GM18499 (cell line): Measurements from ENCODE around the gene LRRC8D.
"Not testable (repeated sequence)": the region's sequence is repeated elsewhere in the genome, so short reads cannot be mapped to it uniquely, and the experiment has no call there.

Experiments
- ATAC-seq: cut with Tn5 transposase; IDR thresholded peaks from one replicate; pipeline ENCODE4 v1.9.1; 2021; ENCODE audit warnings: moderate number of reproducible peaks; ENCODE audit not compliant: insufficient read depth, unreplicated experiment

The LRRC8D gene

DNA sequence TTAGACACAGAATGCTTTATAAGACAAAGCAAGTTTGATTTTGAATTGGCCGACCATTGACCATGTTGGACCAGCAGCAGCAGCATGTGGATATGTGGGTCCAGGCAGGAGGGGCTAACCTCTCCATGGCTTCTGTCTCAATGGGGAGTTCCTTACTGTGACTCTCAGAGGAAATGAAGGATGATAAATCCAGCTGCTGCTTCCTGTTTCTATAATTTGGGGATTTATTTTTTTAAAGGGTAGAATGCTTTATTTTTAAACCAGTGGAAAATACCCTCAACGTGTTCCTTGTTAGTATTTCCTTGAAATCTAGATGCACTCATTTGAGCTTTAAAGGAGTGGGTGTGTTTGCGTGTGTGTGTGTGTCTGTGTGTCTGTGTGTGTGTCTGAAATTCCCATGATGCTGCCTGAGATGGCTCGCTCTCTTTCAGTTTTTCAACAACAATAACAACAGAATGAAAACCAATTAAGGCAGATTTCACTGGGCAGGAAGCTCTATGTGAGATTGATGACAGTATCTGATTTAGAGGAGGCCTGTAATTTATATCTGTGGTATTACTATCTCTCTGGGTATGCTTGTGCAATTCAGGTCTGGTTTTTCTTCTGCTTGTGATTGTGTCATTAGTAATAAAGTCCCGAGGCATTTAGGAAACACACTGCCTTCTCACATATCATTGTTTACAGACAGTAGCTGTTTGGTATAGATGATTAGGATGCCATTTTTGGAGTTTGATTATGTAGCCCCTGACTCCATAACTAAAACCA, 88.0 kb downstream of the LRRC8D start:
- ATAC-seq = no peak

DNA sequence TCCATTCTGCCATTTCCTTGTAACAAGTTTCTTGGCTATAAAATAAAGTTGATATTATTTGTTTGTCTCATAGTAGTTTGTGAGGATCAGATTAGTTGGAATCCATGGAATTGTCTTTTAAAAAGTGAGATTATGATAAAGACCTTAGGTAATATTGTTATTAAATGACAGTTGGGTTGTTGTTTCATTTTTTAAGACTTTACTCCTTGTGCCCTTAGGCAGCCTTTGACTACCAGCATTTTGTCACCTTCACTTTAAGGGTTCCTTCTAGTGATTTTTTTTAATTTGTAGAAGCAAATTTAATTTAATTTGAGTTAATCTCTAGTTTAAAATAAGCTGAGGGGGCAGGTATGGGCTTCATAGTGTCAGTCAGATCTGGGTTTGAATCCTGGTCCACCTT, 89.4 kb downstream of the LRRC8D start:
- no peak for ATAC-seq

DNA sequence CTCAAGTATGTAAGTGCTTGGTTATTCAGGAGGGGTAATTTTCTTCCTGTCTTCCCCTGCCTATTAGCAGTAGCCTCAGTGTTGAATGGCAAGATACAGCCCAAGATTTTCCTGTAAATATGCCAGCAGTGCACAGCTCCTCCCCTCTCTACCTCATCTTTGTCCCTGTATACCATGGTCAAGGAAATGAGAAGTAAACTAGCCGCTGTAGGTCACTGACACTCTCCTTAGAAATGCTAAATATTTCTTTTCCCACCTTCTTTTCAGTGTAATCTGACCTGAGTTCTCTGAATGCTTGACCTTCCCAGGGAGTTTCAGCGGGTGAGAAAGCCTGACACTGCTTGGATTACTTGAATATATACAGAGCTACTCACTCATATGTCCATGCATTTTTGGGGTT, 89.9 kb downstream of the LRRC8D start:
- ATAC-seq = no peak

DNA sequence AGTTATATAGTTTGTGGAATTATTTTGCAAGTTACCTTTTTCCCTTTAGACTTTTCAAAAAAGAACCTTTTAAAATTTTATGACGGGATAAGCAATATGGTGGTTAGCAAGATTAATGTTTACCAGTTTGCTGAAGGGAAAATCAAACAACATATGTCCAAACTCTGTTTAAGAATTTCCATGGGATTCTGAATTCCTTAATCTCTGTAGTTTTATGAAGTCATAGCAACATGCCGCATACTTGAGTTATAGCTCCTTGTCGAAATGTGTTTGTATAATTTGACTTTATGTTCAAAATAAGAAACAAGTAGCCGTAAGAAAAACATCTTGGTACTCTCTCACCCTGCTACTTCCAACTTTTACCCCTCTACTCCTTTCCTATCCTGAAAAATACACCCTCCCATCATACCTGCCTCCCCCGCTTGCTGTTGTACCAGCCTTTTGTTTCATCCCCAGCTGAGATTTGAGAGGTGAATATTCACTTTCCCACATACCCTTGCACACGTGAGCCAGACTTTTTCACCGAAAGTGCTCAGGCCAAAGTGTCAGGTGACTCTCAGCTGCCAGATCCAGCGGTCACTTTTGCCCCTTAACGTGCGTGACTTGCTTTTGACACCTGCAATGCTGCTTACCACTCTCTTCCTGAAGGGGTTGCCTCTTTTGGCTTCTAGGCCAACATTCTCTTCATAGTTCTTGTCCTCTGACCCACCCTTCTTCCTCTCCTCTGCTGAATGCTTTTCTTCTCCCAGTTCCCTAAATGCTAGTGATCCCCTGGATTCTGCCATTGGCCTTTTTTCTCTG, 90.6 kb downstream of the LRRC8D start:
- no peak for ATAC-seq

DNA sequence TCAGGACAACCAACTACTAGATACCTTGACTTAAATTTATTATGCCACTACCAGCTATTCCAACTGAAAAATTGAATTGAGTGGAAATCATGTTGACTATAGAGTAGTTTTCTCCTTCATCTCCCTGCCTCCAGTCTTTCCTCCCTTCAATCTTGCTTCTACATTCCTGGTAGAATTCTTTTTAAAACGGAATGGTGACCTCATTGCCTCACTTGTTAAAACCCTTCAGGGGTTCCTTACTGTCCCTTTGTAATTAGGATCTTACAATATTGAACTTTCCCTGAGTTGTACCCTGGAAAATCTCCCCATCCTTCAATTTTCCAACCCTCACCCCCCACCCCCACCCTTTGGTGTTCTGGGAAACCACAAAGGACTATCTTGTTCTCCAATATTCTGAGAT, 91.2 kb downstream of the LRRC8D start:
- no peak for ATAC-seq

DNA sequence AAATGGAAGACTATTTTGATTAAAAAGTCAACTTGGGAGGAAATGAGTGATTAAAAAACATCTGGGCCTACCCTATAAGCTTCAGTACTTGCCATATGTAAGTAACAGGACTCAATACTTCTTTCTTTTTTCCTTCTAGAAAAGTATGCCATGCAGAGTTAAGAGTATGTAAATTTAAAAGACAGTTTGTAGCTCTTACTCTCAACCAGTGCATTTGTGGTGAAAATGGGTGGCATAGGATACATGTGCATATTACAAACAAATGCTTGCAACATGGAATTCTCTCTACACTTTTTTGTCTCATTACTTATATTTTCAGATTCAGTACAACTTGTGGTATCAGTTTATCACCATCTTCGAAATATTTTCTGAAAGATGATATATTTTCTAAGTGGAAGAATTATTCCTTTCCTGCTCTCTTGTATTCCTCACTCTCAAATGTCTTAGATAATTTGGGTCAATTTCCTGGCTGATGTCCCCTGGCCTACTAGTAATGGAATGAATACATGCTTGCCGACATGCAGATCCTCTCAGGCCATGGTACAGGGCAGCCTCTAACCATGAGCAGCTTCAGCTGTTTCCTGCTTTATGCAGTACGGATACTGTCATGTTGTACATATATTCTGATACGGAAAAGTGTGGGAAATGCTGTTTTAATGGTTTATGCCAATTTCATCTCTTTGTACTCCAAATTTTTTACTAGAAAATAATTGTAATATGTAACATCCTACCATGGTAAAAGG, 92.7 kb downstream of the LRRC8D start:
- ATAC-seq = no peak

DNA sequence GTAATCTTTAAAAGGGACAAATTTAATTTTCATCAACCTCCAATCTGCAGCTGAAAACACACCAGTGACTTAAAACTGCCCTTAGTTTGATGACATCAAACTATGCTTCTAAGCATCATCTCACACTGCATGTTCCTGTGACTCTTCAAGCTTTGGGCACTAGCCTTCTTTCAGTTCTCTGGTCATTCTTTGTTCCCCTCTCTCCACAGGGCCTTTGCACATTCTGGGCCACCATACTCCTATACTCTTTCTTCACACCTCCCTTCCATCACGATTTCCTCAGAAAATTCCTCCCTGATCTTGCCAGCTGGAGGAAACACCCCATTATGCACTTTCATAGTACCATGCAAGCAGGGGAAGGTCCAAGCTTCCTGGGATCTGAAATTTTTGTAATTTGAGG, 96.5 kb downstream of the LRRC8D start:
- no peak for ATAC-seq

DNA sequence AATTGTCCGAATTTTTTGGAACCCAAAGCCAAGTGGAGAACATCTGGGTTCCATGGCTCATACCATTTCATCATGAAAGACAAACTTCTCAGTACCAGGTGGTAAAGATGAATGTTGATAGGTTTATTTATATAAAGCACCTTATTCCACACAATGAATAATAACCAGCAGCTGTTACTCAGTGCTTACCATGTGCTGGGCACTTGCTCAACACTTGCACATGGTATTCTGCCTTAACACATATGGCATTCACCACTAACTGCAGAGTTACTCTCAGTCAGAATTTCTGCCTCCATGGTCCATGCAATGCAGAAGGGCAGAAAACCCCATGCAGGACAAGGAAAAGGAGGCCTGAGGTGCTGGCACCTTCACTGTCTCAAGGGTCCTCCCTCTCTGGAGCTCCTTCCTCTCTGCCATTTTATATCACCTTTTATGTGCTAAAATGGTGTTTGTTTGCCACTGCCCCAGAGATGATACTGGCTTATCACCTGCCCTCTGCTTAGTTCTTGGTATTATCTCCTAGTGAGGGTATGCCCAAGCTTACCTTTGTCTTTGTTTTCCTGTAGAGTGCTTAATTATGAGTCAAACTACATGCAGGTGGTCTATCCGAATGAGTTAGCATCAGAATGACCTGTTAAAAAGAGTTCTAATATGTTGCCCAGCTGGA, 97.4 kb downstream of the LRRC8D start:
- ATAC-seq = no peak

DNA sequence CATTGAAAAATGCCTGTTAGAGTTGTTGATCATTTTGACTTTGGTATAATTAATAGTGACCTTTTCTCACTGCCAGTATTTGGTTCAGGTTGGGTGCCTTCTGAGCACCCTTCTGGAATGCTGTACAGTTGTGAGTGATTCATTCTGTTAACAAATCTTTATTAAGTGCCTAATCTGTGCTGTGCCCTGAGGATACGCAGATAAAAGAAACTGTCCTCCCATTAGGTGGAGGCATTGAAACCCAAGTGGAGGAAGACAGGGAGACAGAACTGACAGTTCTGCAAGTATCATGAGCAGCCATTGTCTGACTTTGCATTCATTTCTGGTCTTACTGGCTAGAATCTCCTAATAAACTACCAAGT, 97.9 kb downstream of the LRRC8D start:
- ATAC-seq = no peak

DNA sequence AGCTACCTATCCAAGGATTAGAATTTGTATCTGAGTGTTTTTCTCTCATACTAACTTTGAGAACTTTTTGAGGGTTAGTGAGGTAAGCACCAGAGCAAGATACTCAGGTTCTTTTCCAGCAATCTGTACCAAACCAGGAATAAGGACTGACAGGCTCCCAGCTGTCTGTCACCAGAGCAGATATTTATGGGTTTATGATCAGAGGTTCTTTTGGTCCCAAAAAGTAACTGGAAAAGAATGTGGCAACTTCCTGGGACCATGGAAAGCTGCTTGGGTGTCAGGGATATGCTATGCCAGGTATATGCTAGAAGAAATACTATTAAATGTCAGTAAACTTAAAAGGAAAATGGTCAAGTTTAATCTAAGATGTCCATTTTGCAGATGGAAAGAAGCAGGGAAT, 98.3 kb downstream of the LRRC8D start:
- no peak for ATAC-seq

DNA sequence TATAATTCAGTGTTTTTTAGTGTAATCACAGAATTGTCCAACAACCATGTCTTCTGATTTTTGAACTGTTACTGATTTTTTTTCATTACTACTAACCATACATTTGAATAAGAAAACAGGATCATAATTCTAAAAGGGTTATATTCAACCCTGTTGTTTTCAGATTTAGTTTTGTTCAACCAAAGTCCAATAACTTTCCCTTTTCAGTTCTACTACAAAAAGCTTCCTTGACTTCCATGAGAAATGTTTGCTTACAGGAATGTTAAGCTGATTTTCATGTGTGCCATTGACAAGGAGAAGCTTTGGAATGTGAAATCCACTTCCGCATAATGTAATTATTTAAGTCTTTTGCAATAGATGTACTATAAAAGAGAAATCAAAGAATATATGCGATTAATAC, 102.1 kb downstream of the LRRC8D start:
- ATAC-seq = no peak

DNA sequence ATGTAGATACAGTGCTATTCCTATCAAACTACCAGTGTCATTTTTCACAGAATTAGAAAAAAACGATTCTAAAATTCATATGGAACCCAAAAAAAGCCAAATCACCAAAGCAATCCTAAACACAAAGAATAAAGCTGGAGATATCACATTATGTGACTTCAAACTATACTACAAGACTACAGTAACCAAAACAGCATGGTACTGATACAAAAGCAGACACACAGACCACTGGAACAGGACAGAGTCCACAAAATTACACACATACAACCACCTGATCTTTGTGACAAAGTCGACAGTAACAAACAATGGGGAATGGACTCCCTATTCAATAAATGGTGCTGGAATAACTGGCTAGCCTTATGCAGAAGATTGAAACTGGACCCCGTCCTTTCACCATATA, 102.7 kb downstream of the LRRC8D start:
- no peak for ATAC-seq

DNA sequence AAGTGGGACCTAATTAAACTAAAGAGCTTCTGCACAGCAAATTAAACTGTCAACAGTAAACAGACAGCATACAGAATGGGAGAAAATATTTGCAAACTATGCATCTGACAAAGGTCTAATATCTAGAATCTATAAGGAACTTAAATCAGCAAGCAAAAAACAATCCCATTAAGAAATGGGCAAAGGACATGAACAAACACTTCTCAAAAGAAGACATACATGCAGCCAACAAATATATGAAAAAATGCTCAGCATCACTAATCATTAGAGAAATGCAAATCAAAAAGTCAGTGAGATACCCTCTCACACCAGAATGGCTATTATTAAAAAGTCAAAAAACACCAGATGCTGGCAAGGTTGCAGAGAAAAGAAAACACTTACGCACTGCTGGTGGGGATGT, 103.2 kb downstream of the LRRC8D start:
- ATAC-seq = not testable (repeated sequence)

DNA sequence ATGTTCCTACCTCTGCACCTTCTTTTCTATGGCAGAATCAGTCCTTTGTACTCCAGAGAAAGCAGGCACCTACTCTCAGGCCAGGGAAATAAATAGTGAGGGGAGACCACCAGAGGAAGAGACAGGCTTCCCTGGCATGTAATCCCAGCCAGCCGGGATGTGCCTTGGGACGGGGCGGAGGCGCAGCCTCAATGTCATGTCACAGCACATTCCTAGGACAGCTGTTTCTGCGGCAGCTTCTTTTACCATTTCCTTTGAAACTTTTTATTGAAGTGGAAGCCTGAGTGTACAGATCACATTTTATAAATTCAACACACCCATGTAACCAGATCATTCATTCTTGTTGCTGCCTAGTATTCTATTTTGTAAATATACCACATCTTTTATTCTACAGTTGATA, 106.2 kb downstream of the LRRC8D start:
- ATAC-seq = no peak

DNA sequence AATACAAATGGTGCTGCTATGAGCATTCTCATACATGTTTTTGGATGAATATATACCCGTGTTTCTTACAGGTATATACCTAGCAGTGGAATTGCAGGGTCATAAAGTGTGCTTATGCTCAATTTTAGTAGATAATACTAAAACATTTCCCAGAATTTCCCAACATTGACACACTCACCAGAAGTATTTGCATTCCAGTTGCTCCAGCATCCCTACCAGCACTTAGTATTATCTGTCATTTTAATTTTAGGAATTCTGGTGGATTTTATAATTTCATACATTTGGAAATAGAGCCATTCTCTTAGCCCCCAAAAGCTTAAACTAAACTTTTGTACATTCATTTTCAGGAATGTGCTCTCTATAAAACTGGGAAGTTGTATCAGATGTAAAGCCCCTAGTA, 106.6 kb downstream of the LRRC8D start:
- no peak for ATAC-seq

DNA sequence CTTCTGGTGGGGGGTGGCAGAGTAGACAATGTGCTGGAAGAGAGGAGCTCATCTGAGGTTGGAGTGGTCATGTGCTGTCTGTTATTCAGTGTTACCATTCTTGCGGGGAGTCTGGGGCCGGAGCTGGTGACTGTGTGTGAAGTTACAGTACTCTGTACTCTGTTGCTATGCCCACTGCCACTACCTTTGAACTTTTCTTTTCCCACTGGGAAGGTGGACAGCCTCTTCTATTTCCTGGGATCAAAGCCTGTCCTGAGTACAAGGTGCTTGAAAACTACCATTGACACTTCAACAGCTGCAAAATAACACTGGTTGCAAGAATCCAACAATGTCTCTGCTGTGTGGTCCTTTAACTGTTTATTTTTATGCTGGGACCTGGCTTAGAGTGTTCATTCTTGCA, 107.7 kb downstream of the LRRC8D start:
- no peak for ATAC-seq

DNA sequence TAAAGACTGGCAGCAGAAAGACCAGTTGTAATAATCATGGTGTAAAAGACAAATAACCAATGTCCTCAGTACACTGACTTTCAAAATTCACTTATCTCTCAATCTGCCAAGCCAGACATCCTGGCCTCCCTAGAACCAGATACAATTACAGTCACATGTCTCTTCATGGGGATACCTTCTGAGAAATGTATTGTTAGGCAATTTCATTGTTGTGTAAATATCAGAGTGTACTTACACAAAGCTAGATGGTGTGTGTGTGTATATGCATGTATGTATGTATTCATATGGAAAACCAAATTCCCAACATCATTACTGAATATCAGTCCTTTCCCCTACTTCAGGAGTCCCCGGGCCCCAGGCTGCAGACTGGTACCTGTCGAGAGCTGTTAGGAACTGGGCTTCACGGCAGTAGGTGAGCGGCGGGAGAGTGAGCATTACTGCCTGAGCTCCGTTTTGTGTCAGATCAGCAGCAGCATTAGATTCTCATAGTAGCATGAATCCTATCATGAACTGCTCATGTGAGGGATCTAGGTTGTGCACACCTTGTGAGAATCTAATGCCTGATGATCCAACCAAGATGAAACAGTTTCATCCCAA, 108.7 kb downstream of the LRRC8D start:
- ATAC-seq = no peak

DNA sequence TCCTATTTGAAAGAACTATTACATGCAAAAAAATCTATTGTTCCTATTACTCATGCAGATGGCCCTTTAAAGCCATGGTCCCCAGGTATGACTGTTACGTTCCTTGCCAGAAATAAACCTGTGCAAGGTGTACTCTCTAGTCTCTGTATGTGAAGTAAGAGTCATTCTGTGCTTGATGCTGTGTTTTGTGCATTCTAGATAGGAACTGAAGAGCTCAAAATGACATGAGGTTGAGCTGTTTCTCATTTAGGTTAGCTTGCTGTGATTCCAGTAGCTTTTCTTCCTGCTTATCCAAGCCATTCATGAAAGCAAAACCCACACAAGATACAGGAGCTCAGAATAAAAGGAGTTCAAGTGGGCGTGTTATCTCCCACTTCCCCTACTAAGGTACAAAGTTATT, 109.7 kb downstream of the LRRC8D start:
- ATAC-seq = no peak

DNA sequence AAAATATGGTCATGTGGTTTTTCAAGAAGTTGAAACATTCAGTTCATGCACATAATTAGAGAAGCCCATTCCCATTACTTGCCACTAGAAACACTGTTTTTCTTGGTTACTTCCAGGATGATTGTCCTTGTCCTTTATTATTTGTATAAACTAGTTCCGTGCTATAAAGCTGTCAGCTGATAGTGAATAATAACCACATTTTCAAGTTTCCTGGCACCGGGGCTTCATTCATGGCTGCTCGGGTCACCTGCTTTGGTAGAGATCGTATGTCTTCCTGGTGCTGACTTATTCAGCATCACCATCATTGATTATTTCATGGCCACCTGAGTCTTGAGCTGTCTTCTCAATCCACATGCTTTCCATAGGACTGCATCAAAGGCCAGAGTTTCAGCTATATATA, 111.1 kb downstream of the LRRC8D start:
- no peak for ATAC-seq

DNA sequence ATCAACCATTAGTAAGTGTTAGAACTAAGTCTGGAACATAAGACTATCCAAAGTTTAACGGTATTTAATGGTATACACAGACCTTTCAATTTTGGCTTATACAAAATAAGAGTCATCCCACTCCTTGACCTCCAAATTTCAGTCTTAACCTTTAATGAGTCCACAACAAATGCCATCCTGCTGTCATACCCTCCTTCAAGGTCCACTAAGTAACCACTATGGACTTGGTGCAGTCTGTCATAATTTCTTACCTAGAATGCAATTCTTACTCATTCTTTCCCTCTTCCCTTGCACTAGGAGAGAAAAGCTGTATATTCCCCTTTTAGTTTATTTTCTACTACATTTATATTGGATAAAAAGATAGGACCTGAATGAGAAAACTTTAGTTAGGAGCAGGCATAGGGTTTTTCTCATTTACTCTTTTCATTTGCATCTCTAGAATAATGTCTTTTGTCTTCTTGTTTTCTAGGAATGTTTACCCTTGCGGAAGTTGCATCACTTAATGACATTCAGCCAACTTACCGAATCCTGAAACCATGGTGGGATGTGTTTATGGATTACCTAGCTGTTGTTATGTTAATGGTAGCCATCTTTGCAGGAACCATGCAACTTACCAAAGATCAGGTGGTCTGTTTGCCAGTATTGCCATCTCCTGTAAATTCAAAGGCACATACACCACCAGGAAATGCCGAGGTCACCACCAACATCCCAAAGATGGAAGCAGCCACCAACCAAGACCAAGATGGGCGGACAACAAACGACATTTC, 111.9 kb downstream of the LRRC8D start:
- ATAC-seq = no peak
